PFSK-1 (cell line): ENCODE measurements around the gene CENPS.

Experiments
- POLR2AphosphoS5 ChIP-seq: IDR thresholded peaks from 2 replicates; pipeline ENCODE4 v1.6.1; 2012; ENCODE audit warnings: low read depth, mild to moderate bottlenecking, control low read depth, low read length, moderate library complexity
- TAF1 ChIP-seq: IDR thresholded peaks from 2 replicates; pipeline ENCODE4 v1.6.1; 2012; ENCODE audit warnings: low read length, control low read depth, borderline replicate concordance; ENCODE audit not compliant: insufficient read depth
- TF ChIP-seq, protein P1 (sequence below), 2 experiments: IDR thresholded peaks; 2 replicates each; pipeline versions ENCODE4 v1.6.1 to v1.8.0; 2011 to 2012; ENCODE audit warnings: low read depth in 2 of 2, low read length in 2 of 2, control low read depth in 1 of 2, inconsistent platforms in 1 of 2, mild to moderate bottlenecking in 1 of 2, moderate library complexity in 1 of 2; ENCODE audit not compliant: insufficient read depth in 1 of 2

DNA sequence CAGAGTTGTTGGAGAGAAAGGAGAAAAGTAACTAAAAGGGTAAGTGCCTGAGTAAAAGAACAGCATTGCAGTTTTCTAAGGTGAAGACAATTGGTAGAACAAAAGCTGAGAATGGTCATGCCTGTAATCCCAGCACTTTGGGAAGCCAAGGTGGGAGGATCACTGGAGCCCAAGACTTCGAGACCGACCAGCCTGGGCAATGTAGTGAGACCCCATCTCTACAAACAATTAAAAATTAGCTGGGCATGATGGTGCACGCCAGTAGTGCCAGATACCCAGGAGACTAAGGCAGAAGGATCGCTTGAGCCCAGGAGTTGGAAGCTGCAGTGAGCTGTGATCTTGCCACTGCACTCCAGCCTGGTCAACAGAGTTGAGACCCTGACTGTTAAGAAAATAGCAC, 46.6 kb upstream of the CENPS start:
- TF ChIP-seq POLR2AphosphoS5 (no peak), TAF1 (no peak)
- TF ChIP-seq, protein P1, sequence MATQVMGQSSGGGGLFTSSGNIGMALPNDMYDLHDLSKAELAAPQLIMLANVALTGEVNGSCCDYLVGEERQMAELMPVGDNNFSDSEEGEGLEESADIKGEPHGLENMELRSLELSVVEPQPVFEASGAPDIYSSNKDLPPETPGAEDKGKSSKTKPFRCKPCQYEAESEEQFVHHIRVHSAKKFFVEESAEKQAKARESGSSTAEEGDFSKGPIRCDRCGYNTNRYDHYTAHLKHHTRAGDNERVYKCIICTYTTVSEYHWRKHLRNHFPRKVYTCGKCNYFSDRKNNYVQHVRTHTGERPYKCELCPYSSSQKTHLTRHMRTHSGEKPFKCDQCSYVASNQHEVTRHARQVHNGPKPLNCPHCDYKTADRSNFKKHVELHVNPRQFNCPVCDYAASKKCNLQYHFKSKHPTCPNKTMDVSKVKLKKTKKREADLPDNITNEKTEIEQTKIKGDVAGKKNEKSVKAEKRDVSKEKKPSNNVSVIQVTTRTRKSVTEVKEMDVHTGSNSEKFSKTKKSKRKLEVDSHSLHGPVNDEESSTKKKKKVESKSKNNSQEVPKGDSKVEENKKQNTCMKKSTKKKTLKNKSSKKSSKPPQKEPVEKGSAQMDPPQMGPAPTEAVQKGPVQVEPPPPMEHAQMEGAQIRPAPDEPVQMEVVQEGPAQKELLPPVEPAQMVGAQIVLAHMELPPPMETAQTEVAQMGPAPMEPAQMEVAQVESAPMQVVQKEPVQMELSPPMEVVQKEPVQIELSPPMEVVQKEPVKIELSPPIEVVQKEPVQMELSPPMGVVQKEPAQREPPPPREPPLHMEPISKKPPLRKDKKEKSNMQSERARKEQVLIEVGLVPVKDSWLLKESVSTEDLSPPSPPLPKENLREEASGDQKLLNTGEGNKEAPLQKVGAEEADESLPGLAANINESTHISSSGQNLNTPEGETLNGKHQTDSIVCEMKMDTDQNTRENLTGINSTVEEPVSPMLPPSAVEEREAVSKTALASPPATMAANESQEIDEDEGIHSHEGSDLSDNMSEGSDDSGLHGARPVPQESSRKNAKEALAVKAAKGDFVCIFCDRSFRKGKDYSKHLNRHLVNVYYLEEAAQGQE (IDR thresholded peaks at IDR 0.05; ENCODE audit: insufficient read depth in 1 of 2, low read depth in 2 of 2, low read length in 2 of 2), result no peak
